IPS-18c (cell line): ENCODE results near the gene RSPH9.

Source experiments
- H3K4me3 ChIP-seq: 2 replicates; pipeline ENCODE4 v1.7.0; 2013; ENCODE audit warnings: low read depth, mild to moderate bottlenecking, low read length, moderate library complexity; ENCODE audit not compliant: insufficient read depth
- H3K9me3 ChIP-seq: one replicate; pipeline ENCODE4 v1.6.1; 2013; ENCODE audit warnings: mild to moderate bottlenecking, low read length, moderate library complexity; ENCODE audit not compliant: control insufficient read depth, insufficient read depth

Gene RSPH9

GRCh38 chr6:43714311-43715055, 69.6 kb downstream of the RSPH9 start:
- no peaks in the 10 kb centered on the region for H3K9me3 ChIP-seq
- no peak overlapping the region for H3K4me3 ChIP-seq

GRCh38 chr6:43715056-43715788, 70.4 kb downstream of the RSPH9 start:
- no peak overlapping the region for H3K4me3 ChIP-seq
- no peaks in the 10 kb centered on the region for H3K9me3 ChIP-seq

GRCh38 chr6:43716099-43716498, 71.3 kb downstream of the RSPH9 start:
- H3K9me3 ChIP-seq, result no peaks in the 10 kb centered on the region
- H3K4me3 ChIP-seq, result no peak overlapping the region

GRCh38 chr6:43717389-43717788, 72.6 kb downstream of the RSPH9 start:
- Histone ChIP-seq H3K4me3 (no peak overlapping the region), H3K9me3 (no peaks in the 10 kb centered on the region)

DNA sequence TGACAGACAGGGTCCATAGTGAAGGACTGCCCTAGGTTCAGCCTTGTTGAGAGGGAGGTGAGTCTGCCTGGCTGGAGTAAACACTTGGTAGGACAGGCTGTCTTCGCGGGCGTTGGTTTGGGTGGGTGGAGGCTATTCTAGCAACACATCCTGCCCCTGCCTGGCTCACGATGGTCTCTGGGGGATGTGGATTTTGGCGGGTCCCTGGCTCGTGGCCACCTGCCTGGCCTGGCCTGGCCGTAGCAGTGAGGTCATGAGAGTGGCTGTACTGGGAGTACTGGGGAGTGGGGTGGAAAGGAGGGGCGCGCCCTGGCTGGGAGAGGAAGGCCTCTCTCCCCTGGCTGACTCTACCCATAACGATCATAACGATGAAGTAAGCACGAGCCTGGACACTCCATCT, 73.0 kb downstream of the RSPH9 start:
- Histone ChIP-seq H3K4me3 (no peak overlapping the region), H3K9me3 (no peaks in the 10 kb centered on the region)

DNA sequence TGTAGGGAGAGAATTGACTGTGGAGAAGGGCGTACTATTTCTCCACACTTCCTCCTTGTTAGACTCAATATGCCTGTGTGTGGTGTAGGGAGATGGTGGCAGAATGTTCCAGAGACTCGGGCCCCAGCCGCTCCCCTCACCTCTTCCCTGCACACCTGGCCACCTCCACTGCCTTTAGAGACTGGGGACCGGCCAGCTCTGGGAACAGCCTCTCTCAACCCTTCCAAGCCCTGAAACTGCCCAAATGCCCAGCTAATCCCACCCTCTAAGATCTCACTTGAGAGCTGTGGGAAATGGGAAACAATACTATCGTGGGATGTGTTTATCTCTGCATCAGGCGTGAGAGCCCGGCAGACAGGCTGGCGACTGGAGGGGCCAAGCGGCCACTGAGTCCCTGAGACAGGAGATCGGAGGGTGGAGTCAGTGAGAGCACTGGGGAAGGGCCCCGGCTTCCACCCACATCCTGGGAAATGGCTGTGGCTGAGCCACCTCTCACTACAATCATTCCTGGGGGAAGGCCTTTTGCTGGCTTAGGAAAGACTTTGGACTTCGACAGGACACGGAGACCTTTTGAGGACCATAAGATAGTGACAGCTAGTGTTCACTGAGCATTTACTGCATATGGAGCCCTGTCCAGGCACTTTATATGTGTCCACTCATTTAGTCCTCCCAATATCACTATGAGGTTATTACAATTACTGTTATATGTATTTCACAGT, 73.7 kb downstream of the RSPH9 start:
- Histone ChIP-seq H3K9me3 (no peaks in the 10 kb centered on the region), H3K4me3 (no peak overlapping the region)

GRCh38 chr6:43719511-43719910, 74.7 kb downstream of the RSPH9 start:
- H3K4me3 ChIP-seq, result no peak overlapping the region
- no peaks in the 10 kb centered on the region for H3K9me3 ChIP-seq

GRCh38 chr6:43720999-43721398, 76.2 kb downstream of the RSPH9 start:
- no peaks in the 10 kb centered on the region for H3K9me3 ChIP-seq
- H3K4me3 ChIP-seq, result no peak overlapping the region
